Vagina (tissue), 2 donors: Measurements from ENCODE around the gene GIGYF2.

Experiments used
- POLR2A ChIP-seq, 2 donors: fragments of 450-650 bp; IDR thresholded peaks; one replicate each; pipeline ENCODE4 v1.6.1; 2017; ENCODE audit warnings: antibody characterized with exemption in 2 of 2, mild to moderate bottlenecking in 2 of 2, moderate library complexity in 2 of 2
- TF ChIP-seq, protein P1 (sequence below), 3 experiments: fragments of 450-650 bp in 2 of 3; fragments of 200-600 bp in 1 of 3; sonication (generic) in 1 of 3; IDR thresholded peaks; one replicate each; pipeline ENCODE4 v1.5.1; 2017 to 2019; ENCODE audit warnings: antibody characterized with exemption in 3 of 3, mild to moderate bottlenecking in 2 of 3, moderate library complexity in 2 of 3

DNA sequence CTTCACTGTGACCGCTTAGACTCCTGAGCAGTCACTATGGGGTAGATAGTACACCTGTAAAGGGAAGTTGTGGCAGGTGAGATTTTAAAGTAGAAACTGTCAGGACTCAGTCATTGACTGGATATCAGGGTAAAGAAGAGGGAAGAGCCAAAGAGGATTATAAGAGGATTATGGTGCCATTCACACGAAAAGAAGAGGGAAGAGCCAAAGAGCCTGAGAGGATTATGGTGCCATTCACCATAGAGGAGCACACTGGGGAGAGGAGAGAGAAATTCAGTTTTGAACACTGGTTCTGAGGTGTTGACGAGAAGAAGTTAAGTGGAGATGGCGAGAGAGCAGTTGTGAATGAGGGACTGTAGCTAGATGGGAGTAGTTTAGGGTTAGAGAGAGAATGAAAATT, 96.1 kb downstream of the GIGYF2 start:
- TF ChIP-seq, protein P1, sequence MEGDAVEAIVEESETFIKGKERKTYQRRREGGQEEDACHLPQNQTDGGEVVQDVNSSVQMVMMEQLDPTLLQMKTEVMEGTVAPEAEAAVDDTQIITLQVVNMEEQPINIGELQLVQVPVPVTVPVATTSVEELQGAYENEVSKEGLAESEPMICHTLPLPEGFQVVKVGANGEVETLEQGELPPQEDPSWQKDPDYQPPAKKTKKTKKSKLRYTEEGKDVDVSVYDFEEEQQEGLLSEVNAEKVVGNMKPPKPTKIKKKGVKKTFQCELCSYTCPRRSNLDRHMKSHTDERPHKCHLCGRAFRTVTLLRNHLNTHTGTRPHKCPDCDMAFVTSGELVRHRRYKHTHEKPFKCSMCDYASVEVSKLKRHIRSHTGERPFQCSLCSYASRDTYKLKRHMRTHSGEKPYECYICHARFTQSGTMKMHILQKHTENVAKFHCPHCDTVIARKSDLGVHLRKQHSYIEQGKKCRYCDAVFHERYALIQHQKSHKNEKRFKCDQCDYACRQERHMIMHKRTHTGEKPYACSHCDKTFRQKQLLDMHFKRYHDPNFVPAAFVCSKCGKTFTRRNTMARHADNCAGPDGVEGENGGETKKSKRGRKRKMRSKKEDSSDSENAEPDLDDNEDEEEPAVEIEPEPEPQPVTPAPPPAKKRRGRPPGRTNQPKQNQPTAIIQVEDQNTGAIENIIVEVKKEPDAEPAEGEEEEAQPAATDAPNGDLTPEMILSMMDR (IDR thresholded peaks at IDR 0.05) = no peak
- TF ChIP-seq POLR2A (IDR thresholded peaks at IDR 0.05) = no peak
